ENCODE measurements around the gene PRSS36. TPM values are rescaled to one million over a fixed set of nuclear protein-coding genes. Genes with fewer than 3 reads are reported as not detected.

PRSS36 gene
- total and polyA plus RNA-seq, 9 of the 15 experiments (the other 6 are each of a cell fraction or from before 2014, with no cell fraction given) = 0.09 to 1.2 (median 0.54) TPM; not detected in 2

DNA sequence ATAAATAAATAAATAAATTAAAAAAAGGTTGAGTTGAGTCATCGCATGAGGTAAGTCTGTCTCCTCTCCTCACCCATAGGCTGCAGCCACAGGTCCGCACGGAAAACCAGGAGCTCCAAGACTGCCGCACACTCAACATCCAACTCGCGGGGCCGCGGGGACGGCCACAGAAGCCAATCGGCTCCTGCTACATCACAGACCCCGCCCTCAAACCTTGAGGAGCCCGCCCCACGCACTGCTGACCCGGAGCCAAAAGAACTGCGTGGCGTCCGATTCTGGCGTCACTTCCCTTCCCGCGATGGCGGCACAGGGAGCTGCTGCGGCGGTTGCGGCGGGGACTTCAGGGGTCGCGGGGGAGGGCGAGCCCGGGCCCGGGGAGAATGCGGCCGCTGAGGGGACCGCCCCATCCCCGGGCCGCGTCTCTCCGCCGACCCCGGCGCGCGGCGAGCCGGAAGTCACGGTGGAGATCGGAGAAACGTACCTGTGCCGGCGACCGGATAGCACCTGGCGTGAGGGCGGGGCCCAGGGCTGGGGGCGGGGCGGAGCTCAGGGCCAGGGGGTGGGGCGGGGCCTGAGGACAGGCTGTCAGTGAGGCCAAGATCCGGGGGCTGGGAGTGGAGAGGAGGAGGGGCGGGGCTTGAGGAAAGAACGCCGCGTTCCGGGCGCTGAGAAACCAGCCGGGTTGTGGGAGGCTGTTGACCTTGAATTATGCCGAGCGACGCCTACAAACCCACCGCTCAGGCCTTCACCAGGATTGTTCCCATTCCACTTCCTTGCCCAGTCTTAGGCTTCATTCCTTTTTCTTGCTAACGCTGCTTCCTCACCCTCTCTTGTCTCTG is 32.3 kb downstream of the PRSS36 start, which contains the start of gene KAT8 (continued):
- TF ChIP-seq, protein P1, sequence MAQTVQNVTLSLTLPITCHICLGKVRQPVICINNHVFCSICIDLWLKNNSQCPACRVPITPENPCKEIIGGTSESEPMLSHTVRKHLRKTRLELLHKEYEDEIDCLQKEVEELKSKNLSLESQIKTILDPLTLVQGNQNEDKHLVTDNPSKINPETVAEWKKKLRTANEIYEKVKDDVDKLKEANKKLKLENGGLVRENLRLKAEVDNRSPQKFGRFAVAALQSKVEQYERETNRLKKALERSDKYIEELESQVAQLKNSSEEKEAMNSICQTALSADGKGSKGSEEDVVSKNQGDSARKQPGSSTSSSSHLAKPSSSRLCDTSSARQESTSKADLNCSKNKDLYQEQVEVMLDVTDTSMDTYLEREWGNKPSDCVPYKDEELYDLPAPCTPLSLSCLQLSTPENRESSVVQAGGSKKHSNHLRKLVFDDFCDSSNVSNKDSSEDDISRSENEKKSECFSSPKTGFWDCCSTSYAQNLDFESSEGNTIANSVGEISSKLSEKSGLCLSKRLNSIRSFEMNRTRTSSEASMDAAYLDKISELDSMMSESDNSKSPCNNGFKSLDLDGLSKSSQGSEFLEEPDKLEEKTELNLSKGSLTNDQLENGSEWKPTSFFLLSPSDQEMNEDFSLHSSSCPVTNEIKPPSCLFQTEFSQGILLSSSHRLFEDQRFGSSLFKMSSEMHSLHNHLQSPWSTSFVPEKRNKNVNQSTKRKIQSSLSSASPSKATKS (CRISPR knock-in tag; IDR thresholded peaks at IDR 0.05) = no peak
- peak; percentile 64 for TF ChIP-seq PCBP1 (IDR thresholded peaks at IDR 0.05; ENCODE audit: low read depth, low read length, poor library complexity, severe bottlenecking)
- no peak for TF ChIP-seq CHCHD3 (CRISPR knock-in tag; IDR thresholded peaks at IDR 0.05)
- TF ChIP-seq RCOR1 (IDR thresholded peaks at IDR 0.05; ENCODE audit: borderline replicate concordance in 1 of 2, low read depth in 2 of 2, low read length in 2 of 2) = no peak
- TF ChIP-seq, protein P2, sequence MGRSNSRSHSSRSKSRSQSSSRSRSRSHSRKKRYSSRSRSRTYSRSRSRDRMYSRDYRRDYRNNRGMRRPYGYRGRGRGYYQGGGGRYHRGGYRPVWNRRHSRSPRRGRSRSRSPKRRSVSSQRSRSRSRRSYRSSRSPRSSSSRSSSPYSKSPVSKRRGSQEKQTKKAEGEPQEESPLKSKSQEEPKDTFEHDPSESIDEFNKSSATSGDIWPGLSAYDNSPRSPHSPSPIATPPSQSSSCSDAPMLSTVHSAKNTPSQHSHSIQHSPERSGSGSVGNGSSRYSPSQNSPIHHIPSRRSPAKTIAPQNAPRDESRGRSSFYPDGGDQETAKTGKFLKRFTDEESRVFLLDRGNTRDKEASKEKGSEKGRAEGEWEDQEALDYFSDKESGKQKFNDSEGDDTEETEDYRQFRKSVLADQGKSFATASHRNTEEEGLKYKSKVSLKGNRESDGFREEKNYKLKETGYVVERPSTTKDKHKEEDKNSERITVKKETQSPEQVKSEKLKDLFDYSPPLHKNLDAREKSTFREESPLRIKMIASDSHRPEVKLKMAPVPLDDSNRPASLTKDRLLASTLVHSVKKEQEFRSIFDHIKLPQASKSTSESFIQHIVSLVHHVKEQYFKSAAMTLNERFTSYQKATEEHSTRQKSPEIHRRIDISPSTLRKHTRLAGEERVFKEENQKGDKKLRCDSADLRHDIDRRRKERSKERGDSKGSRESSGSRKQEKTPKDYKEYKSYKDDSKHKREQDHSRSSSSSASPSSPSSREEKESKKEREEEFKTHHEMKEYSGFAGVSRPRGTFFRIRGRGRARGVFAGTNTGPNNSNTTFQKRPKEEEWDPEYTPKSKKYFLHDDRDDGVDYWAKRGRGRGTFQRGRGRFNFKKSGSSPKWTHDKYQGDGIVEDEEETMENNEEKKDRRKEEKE (IDR thresholded peaks at IDR 0.05; ENCODE audit: borderline replicate concordance in 1 of 2, control insufficient read depth in 1 of 2, low read depth in 2 of 2, low read length in 1 of 2) = no peak
- TF ChIP-seq ZKSCAN3 (CRISPR knock-in tag; IDR thresholded peaks at IDR 0.05) = no peak
- no peak for TF ChIP-seq MCM5 (IDR thresholded peaks at IDR 0.05; ENCODE audit: low read depth)
- no peak for TF ChIP-seq HDAC8 (tag; IDR thresholded peaks at IDR 0.05)
- TF ChIP-seq ZSCAN29 (IDR thresholded peaks at IDR 0.05) = no peak
- TF ChIP-seq JUN (IDR thresholded peaks at IDR 0.05; ENCODE audit: borderline replicate concordance, low read depth, low read length) = peak; percentile 63; the same call in 1 of the 2 replicates
- TF ChIP-seq JUN (CRISPR knock-in tag; IDR thresholded peaks at IDR 0.05; ENCODE audit: borderline replicate concordance) = no peak
- no peak for TF ChIP-seq MEF2D (tag; conservative IDR thresholded peaks at IDR 0.05; ENCODE audit: low read depth)
- TF ChIP-seq EP400 (IDR thresholded peaks at IDR 0.05) = peak; percentile 87
- TF ChIP-seq ZNF174 (CRISPR knock-in tag; IDR thresholded peaks at IDR 0.05) = no peak
- TF ChIP-seq ATF1 (CRISPR knock-in tag; IDR thresholded peaks at IDR 0.05) = peak; percentile 62
- TF ChIP-seq ATF1 (tag; IDR thresholded peaks at IDR 0.05) = peak; percentile 97
- TF ChIP-seq LEF1 (IDR thresholded peaks at IDR 0.05) = no peak
- peak; percentile 92 for TF ChIP-seq POLR2AphosphoS5 (IDR thresholded peaks at IDR 0.05; ENCODE audit: control insufficient read depth, insufficient read depth, low read depth, low read length)
- TF ChIP-seq JUND (IDR thresholded peaks at IDR 0.05; ENCODE audit: borderline replicate concordance, low read depth, low read length) = peak; percentile 77
- TF ChIP-seq JUND (tag; IDR thresholded peaks at IDR 0.05; ENCODE audit: borderline replicate concordance, low read depth, low read length) = no peak
- peak; percentile 30 for TF ChIP-seq DACH1 (IDR thresholded peaks at IDR 0.05; ENCODE audit: partially characterized antibody)
- no peak for TF ChIP-seq TCF7 (IDR thresholded peaks at IDR 0.05; ENCODE audit: borderline replicate concordance)
- TF ChIP-seq TBL1XR1 (IDR thresholded peaks at IDR 0.05; ENCODE audit: low read length in 2 of 2) = peak; percentile 25 to 49; a peak in 2 of 4 replicates
- no peak for TF ChIP-seq ZNF133 (CRISPR knock-in tag; IDR thresholded peaks at IDR 0.05)

Measured in K562 (cell line).